ENCODE data around the gene PFDN2.

The PFDN2 gene

GRCh38 chr1:161099090-161099802 is 18.6 kb downstream of the PFDN2 start:
- no peak for DNase-seq (ENCODE audit: low spot score)

DNA sequence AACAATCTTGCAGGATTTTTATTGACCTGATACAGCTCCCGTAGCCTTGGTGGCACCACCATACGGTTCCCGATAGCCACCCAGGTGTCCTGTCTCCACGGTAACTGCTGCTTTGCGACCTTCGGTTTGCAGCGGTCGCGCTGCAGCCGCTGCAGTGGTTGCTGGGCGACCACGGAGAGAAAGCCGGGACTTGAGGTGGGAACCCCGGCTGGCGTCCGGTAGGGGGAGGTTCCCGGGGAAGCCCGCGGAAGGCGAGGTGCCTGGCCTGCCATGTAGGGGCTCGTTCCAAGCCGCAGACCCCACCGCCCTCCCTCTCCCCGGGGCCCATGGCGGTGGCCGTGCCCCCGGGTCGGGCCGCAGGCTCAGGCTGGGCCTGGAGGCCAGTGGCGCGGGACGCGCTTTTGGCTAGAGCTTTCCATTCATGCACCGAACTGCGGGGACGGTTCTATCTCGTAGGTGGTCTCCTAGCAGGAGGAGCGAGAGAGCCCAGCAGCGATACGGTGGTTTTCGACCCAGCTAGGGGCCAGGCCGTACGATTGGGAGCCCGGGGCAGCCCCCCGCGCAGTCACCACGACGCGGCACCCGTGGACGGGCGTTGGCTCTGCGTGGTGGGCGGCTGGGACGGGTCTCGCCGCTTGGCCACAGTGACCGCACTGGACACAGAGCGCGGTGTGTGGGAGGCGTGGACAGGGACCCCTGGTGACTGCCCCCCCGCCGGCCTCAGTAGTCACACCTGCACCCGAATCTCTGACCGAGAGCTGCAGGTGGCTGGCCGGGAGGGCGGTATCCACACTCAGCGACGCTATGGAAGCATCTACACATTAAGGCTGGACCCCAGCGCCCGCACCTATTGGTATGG is 19.4 kb downstream of the PFDN2 start, which contains the start of gene KLHDC9:
Gene KLHDC9, plus strand, starts transcription at position 152 of the 859 bp plus-strand sequence. Its CDS starts 175 bp downstream, at position 327.
- peak; percentile 72 for DNase-seq (ENCODE audit: low spot score)

DNA sequence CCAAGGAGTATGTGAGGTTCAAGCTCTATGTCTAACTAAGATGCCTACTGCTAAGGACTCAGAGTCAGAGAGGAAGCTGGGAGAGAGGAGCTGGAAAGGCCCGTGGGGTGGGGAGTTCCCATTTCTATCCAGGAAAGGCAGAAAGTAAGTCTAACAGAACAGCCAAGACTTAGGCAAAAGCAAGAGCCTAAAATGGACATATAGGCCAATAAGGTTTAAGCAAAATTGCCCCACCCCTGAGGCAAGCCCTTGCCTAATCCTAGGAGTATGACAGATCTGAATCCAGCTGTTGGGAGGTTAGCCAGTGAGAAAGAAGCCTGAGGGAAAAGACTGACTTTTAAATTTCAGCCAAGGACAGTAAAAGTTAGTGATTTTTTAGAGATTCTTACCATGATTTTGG is 21.3 kb downstream of the PFDN2 start:
- DNase-seq (ENCODE audit: low spot score), result no peak

- DNase-seq (ENCODE audit: low spot score), result no peak
Measured at GRCh38 chr1:161096015-161096414, 21.8 kb downstream of the PFDN2 start.

GRCh38 chr1:161095230-161095629 is 22.6 kb downstream of the PFDN2 start:
- DNase-seq (ENCODE audit: low spot score), result no peak

- DNase-seq (ENCODE audit: low spot score), result no peak
Measured at GRCh38 chr1:161094481-161094880, 23.4 kb downstream of the PFDN2 start.

GRCh38 chr1:161092621-161093028 is 25.2 kb downstream of the PFDN2 start:
- DNase-seq (ENCODE audit: low spot score), result no peak

GRCh38 chr1:161091796-161092507 is 25.9 kb downstream of the PFDN2 start:
- no peak for DNase-seq (ENCODE audit: low spot score)

DNA sequence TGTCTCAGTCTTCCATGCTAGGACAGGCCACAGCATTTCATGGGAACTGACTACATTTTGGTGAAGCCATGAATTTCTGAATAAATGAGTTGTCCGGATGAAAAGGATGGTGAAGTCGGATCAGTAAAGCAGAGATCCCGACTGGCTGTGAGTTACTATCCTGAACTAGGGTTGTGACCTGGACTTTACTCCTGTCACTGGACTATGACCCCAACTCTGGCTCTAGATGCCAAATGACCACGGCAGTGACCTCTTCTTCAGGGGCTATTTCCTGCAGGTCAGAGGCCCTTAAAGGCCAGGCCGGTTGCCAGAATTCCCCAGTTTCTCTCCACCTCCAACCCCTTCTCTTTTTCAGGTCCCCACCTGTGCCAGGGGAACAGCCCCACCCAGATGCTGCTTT is 26.7 kb downstream of the PFDN2 start:
- DNase-seq (ENCODE audit: low spot score), result no peak

DNA sequence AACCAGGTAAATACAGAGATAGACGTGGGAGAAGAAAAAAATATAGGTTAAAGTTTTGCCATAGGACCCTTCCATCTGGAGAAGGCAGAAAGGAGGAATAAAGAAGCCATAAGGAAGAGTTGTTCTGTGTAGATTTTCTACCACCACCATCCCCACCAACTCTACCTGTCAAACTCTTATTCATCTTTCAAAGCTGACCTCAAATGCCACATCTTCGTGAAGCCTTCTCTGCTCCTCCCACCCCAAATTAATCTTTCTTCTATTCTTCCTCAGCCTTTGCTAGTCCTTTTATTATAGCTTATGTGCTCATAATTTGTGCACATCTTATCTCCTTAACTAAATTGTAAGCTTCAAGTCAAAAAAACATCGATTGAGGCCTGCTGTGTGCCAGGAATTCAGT is 27.2 kb downstream of the PFDN2 start:
- no peak for DNase-seq (ENCODE audit: low spot score)

GRCh38 chr1:161089938-161090337 is 27.9 kb downstream of the PFDN2 start:
- no peak for DNase-seq (ENCODE audit: low spot score)

DNA sequence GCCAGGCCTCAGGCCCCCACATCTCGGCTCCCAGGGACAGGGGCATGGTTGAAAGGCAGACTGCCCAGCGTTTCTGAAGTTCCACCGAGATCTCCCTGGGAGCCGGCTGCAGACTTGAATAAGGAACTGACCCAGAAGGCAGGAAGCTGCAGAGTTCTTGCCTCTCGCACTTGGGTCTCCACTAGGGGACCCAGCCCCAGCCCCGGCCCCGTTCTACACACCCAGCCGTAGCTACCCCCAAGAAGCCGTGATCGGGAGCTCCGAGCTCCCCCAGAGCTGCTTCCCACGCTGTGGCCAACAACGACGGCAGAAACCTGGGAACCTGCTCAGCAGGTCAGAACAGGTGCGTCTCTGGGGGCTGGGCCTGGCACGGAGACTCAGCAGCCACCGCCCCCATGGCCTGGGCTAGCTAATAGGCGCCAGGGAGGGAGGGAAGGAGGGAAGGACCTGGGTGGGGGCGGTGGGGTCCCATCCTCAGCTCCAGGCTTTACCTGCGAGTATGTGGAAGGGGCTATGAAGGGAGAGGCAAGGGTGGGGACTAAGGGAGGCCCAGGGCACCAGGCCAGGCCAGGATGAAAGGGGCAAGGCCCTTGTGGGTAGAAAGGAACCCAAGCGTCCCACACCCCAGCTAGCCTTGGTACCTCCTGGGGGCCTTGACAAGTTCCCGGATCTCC is 28.4 kb downstream of the PFDN2 start, which contains the start of gene NECTIN4:
Gene NECTIN4, minus strand, starts transcription at position 308 of the 674 bp plus-strand sequence. Its CDS starts 262 bp downstream, at position 46.
- DNase-seq (ENCODE audit: low spot score), result no peak

DNA sequence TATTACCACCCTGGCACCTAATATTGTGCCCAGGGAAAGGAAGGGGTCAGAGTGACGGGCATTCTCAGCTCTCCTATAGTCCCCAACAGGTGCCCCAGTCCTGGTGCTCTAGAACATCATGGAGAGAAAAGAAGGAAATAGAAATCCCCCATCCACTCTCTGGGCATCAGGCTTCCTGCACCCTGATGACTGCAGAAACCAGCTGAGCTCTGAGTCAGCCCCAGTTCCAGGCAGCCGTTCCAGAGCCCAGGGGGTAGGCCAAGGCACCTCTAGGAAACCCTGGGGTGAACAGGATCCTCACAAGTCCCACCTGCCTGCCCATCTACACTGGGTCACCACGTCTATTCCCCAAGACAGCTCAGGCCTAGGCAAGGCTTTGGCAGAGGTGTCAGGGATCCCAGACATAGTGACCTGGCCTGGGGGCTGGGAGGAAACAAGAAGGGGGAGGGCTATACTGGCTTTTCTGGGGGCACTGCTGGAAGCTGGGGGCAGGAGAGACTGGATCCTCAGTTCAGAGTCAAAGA is 29.2 kb downstream of the PFDN2 start:
- DNase-seq (ENCODE audit: low spot score), result no peak

DNA sequence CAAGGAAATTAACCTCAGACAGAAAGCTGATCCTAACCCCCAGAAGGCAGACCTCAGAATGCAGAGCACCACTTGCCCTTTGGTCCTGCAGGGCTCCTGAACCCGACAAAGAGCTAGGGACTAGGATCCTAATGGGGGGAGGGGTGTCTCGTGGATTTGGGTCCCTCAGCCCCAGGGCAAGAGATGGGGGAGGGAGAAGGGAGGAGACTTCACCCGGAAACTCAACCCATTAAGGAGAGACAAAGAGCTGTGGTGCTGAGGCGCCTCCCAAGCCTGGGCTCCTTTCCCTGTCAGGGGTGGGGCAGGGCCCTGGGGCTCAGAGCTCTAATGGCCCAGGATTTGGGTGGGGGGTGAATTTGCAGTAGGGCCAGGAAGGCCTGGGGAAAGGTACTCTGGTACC is 31.4 kb downstream of the PFDN2 start:
- DNase-seq (ENCODE audit: low spot score), result no peak

GRCh38 chr1:161085165-161085564 is 32.7 kb downstream of the PFDN2 start:
- DNase-seq (ENCODE audit: low spot score), result no peak

- DNase-seq (ENCODE audit: low spot score), result no peak
Measured at GRCh38 chr1:161084597-161084988, 33.2 kb downstream of the PFDN2 start.

DNA sequence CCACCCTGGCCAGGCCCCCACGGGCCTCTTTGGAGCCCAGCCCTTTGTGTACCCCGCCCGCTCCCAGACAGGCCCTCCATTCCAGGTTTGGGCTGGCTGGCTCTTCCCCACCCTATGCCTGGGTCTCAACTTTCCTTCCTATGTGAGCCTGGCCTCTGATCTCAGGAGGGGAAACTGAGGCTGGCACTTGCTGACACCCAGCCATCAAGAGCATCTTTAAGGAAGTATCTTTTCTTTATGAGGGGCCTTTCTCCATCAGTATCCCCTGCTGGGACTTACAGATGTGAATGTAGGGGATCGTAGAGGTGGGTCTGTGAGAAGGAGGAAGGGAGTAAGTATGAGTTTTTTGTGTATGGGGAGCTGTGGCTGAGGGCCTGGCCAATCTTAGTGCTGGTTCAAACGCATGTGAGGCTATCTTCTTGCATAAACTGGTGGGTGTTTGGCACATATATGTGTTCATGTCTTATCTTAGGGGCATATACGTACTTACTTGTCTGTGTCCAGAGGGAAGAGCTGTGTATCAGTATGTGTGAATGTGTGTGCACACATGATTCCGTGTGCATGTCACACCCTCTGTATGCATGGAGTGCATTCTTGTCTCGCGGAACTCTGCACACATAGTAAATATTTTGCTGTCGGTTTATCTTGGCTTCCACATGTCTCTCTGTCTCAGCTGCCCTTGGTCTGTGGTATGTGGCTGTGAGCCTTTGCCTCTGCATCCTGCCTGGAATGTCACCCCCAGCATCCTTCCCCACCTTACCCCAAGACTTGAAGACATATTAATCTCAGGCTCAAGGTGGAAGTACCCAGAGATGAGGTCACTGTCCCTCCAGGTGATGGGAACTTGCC is 33.9 kb downstream of the PFDN2 start:
- no peak for DNase-seq (ENCODE audit: low spot score)

DNA sequence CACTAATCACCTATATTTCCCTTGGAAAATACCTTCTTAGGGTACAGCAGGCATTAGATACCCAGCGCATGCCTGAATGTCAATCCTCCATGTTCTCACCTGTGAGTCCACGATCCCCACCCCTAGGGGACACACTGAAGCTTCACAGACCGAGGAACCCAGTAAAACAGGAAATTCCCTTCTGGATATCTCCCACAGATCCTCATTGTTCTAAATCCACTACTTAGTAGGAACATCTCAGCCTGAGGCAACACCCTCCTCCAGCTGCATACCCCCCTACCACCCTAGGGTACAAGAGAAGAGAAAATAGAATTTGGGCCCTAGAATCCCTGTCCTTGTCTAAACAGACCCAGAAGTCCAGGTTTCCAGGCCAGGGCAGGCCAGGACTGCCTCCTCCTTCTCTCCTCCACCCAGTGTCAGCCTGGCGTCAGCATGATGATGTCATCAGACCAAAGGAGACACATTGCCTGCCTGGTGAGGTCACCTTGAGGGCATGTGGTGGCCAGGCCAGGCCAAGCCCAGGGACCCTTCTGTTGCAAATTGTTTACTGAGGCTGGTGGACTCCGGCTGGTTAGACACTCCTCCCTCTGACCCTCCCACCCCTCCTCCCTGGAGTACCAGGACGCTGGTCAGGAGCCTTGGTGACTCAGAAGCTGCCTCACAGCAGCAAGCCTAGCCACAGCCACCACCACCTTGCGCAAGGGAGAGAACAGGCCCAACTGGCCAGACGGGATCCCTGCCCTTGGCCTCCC is 34.7 kb downstream of the PFDN2 start:
- DNase-seq (ENCODE audit: low spot score), result no peak

GRCh38 chr1:161082483-161082882 is 35.4 kb downstream of the PFDN2 start:
- no peak for DNase-seq (ENCODE audit: low spot score)

DNA sequence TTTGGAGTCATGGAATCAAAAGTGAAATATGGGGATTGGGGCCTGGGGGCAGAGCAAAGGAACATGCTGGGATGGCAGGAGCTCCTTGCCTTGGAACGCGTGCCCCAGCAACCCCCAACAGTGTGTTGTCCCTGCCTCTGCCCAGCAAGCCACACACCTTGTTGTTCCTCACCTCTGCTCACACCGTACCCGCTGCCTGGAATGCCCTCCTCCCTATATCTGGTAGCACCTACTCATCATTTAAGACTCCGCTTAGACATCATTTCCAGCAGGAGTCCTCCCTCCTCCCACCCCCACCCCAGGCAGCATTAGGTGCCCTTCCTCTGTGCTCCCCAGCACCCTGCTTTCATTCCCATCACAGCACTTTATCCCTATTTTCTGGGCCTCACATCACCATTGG is 36.3 kb downstream of the PFDN2 start:
- DNase-seq (ENCODE audit: low spot score), result no peak

All from CD4-positive, alpha-beta T cell treated with Interleukin-6 at 100 ng/mL for 8 hours (primary cell).